Activated T-helper 1 cell treated with anti-CD3 and anti-CD28 coated beads, Interleukin-12 subunit alpha, Interleukin-12 subunit beta, Interleukin-2, Interleukin-4 antibody, amounts not matched to agents 30 ng/mL and 10 ng/mL and 1 ng/mL, durations not matched to agents 14 hours and 24 hours and 36 hours (primary cell): ENCODE measurements around the gene ITPKB. TPM values are rescaled to one million over a fixed set of nuclear protein-coding genes. Genes with fewer than 3 reads are reported as not detected.
A peak's percentile ranks its signal among the peaks of the same experiment; 100 is the strongest.

ENCODE experiments used
- DNase-seq: peaks from one replicate; pipeline ENCODE4 v3.0.0; 2021; ENCODE audit warnings: low spot score
- H3K27ac Mint-ChIP-seq: one replicate; pipeline ENCODE4 v1.8.0; 2021; ENCODE audit warnings: mild to moderate bottlenecking, mixed read lengths
- H3K27me3 Mint-ChIP-seq: one replicate; pipeline ENCODE4 v1.8.0; 2022; ENCODE audit warnings: mild to moderate bottlenecking, moderate library complexity, mixed read lengths; ENCODE audit not compliant: insufficient read depth
- H3K36me3 Mint-ChIP-seq: one replicate; pipeline ENCODE4 v1.8.0; 2021; ENCODE audit warnings: low read depth, mixed read lengths
- H3K4me1 Mint-ChIP-seq: one replicate; pipeline ENCODE4 v1.8.0; 2021; ENCODE audit warnings: low read depth, mixed read lengths
- H3K4me3 Mint-ChIP-seq: one replicate; pipeline ENCODE4 v1.8.0; 2021; ENCODE audit warnings: mild to moderate bottlenecking, moderate library complexity, mixed read lengths
- H3K9me3 Mint-ChIP-seq: one replicate; pipeline ENCODE4 v1.8.0; 2021; ENCODE audit warnings: mixed read lengths
- intact Hi-C: fragments of 100-400 bp; cut with micrococcal nuclease; formaldehyde crosslinking; loops from one replicate; pipeline ENCODE4 v1.15.1; 2024
- total RNA-seq: library from RNA; stranded (reverse); gene quantifications from 2 replicates; pipeline ENCODE4 v1.2.3, GENCODE V29; 2022

Gene ITPKB
- total RNA-seq, 1 donor from 2014 or later = 38.5 TPM

GRCh38 chr1:226692051-226692792 is 46.9 kb downstream of the ITPKB start:
- intact Hi-C loops = no loop called here
- peaks cover 66% of the 10 kb centered on the region for H3K4me1 Mint-ChIP-seq
- no peak for DNase-seq
- H3K36me3 Mint-ChIP-seq = peaks cover 52% of the 10 kb centered on the region
- H3K4me3 Mint-ChIP-seq = no peak overlapping the region
- no peaks in the 10 kb centered on the region for H3K27me3 Mint-ChIP-seq
- no peaks in the 10 kb centered on the region for H3K9me3 Mint-ChIP-seq
- H3K27ac Mint-ChIP-seq = peak overlapping the region; percentile 95

- H3K4me3 Mint-ChIP-seq = peak overlapping the region; percentile 68
- H3K27ac Mint-ChIP-seq = peak overlapping the region; percentile 95
- DNase-seq = peak; percentile 44
- no peaks in the 10 kb centered on the region for H3K9me3 Mint-ChIP-seq
- intact Hi-C loops = loop anchor here (1.0 to 2.0 kb wide), 4 partner anchors 12 to 64 kb away; partner anchors contain the start of gene ITPKB
- H3K4me1 Mint-ChIP-seq = peaks cover 70% of the 10 kb centered on the region
- no peaks in the 10 kb centered on the region for H3K27me3 Mint-ChIP-seq
- H3K36me3 Mint-ChIP-seq = peaks cover 53% of the 10 kb centered on the region
Measured at GRCh38 chr1:226691247-226691646, 47.8 kb downstream of the ITPKB start.

- H3K27ac Mint-ChIP-seq = peak overlapping the region; percentile 95
- peak overlapping the region; percentile 61 for H3K4me3 Mint-ChIP-seq
- intact Hi-C loops = loop anchor here (1.0 to 2.0 kb wide), 5 partner anchors 11 to 64 kb away; no protein-coding TSS in a partner anchor
- no peaks in the 10 kb centered on the region for H3K27me3 Mint-ChIP-seq
- no peaks in the 10 kb centered on the region for H3K9me3 Mint-ChIP-seq
- no peak for DNase-seq
- H3K4me1 Mint-ChIP-seq = peaks cover 77% of the 10 kb centered on the region
- H3K36me3 Mint-ChIP-seq = peaks cover 55% of the 10 kb centered on the region
Measured at GRCh38 chr1:226690460-226690982, 48.6 kb downstream of the ITPKB start.

GRCh38 chr1:226688808-226689207 is 50.3 kb downstream of the ITPKB start:
- H3K27ac Mint-ChIP-seq = peak overlapping the region; percentile 13
- intact Hi-C loops = no loop called here
- DNase-seq = no peak
- H3K4me3 Mint-ChIP-seq = no peak overlapping the region
- H3K27me3 Mint-ChIP-seq = no peaks in the 10 kb centered on the region
- peaks cover 65% of the 10 kb centered on the region for H3K36me3 Mint-ChIP-seq
- H3K4me1 Mint-ChIP-seq = peaks cover 94% of the 10 kb centered on the region
- H3K9me3 Mint-ChIP-seq = no peaks in the 10 kb centered on the region

GRCh38 chr1:226688056-226688748 is 50.9 kb downstream of the ITPKB start:
- H3K36me3 Mint-ChIP-seq = peaks cover 65% of the 10 kb centered on the region
- H3K27me3 Mint-ChIP-seq = no peaks in the 10 kb centered on the region
- no peak overlapping the region for H3K4me3 Mint-ChIP-seq
- intact Hi-C loops = no loop called here
- H3K9me3 Mint-ChIP-seq = no peaks in the 10 kb centered on the region
- H3K4me1 Mint-ChIP-seq = peaks cover 97% of the 10 kb centered on the region
- H3K27ac Mint-ChIP-seq = peak overlapping the region; percentile 13
- DNase-seq = no peak

- H3K27me3 Mint-ChIP-seq = no peaks in the 10 kb centered on the region
- intact Hi-C loops = loop anchor here (1.0 kb wide), 1 partner anchor 53 kb away; no protein-coding TSS in a partner anchor
- DNase-seq = no peak
- peaks cover 59% of the 10 kb centered on the region for H3K36me3 Mint-ChIP-seq
- peak overlapping the region; percentile 83 for H3K27ac Mint-ChIP-seq
- H3K9me3 Mint-ChIP-seq = no peaks in the 10 kb centered on the region
- peak overlapping the region; percentile 29 for H3K4me3 Mint-ChIP-seq
- peaks cover 97% of the 10 kb centered on the region for H3K4me1 Mint-ChIP-seq
Measured at GRCh38 chr1:226687426-226687825, 51.7 kb downstream of the ITPKB start.

- H3K4me3 Mint-ChIP-seq = peak overlapping the region; percentile 29
Measured at GRCh38 chr1:226686440-226687425, 52.3 kb downstream of the ITPKB start.

GRCh38 chr1:226685196-226685820 is 53.8 kb downstream of the ITPKB start:
- Mint-ChIP-seq H3K36me3 (peaks cover 46% of the 10 kb centered on the region), H3K27ac (peak overlapping the region; percentile 32), H3K9me3 (no peaks in the 10 kb centered on the region), H3K4me1 (peaks cover 94% of the 10 kb centered on the region), H3K4me3 (no peak overlapping the region), H3K27me3 (no peaks in the 10 kb centered on the region)
- no peak for DNase-seq
- intact Hi-C loops = no loop called here

More at GRCh38 chr1:226686440-226687425, 52.3 kb downstream of the ITPKB start:
- Mint-ChIP-seq H3K4me1 (peaks cover 97% of the 10 kb centered on the region), H3K27me3 (no peaks in the 10 kb centered on the region), H3K36me3 (peaks cover 55% of the 10 kb centered on the region), H3K27ac (peak overlapping the region; percentile 83), H3K9me3 (no peaks in the 10 kb centered on the region)
- no peak for DNase-seq
- intact Hi-C loops = loop anchor here (1.0 kb wide), 1 partner anchor 52 kb away; no protein-coding TSS in a partner anchor

- no peak overlapping the region for H3K4me3 Mint-ChIP-seq
- peaks cover 97% of the 10 kb centered on the region for H3K4me1 Mint-ChIP-seq
- intact Hi-C loops = no loop called here
- peaks cover 41% of the 10 kb centered on the region for H3K36me3 Mint-ChIP-seq
- DNase-seq = no peak
- H3K27ac Mint-ChIP-seq = peak overlapping the region; percentile 18
- H3K27me3 Mint-ChIP-seq = no peaks in the 10 kb centered on the region
- H3K9me3 Mint-ChIP-seq = no peaks in the 10 kb centered on the region
Measured at GRCh38 chr1:226684026-226684425, 55.1 kb downstream of the ITPKB start.

- Mint-ChIP-seq H3K4me1 (peaks cover 97% of the 10 kb centered on the region), H3K9me3 (no peaks in the 10 kb centered on the region), H3K4me3 (no peak overlapping the region), H3K27ac (peak overlapping the region; percentile 19), H3K27me3 (no peaks in the 10 kb centered on the region), H3K36me3 (peaks cover 34% of the 10 kb centered on the region)
- no peak for DNase-seq
- intact Hi-C loops = no loop called here
Measured at GRCh38 chr1:226682871-226683814, 55.9 kb downstream of the ITPKB start.
